ENCODE results near the gene STARD9. TPM values are rescaled to one million over a fixed set of nuclear protein-coding genes. Genes with fewer than 3 reads are reported as not detected.
A peak's percentile ranks its signal among the peaks of the same experiment; 100 is the strongest.

The STARD9 gene
- total and polyA plus RNA-seq, 9 of the 15 experiments (the other 6 are each of a cell fraction or from before 2014, with no cell fraction given), result 0.45 to 6.0 (median 3.6) TPM

DNA sequence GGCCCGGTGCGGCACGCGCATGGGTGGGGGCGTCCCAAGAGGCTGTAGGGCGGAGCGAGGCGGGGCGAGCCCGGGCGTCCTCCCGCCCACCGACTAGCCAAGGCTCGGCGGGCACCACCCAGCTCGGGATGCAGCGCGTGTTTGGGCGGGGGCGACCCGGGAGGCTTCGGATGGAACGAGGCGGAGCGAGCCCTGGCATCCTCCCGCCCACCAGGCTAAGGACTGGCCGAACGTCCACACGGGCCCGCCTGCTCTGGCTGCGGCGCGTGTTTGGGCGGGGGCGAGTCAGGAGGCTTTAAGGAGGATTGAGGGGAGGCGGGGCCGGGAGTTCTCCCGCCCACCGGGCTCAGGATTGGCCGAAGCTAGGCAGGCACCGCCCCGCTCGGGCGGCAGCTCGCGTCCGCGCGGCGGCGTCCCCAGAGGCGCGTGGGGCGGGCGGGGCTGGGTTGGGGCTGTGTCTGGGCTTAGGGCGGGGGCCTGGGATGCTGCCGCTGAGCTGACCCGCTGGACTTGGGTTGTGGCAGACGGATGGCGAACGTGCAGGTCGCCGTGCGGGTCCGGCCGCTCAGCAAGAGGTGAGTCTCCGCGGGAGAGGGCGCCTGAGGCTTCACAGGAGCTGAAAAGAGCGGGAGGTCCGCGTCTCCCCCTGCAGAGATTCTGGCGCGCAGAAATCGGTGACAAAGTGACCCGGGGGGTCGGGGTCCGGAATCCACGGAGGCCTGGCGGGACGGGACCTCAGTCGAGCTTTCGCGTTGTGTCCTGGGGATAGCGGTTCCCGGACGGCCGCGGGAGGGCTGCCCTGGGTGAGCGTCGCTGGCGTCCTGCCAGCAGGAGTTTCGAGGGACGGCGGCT, at the start of gene STARD9 (continued):
- TF ChIP-seq ZC3H8 (IDR thresholded peaks at IDR 0.05), result no peak
- TF ChIP-seq, protein P1, sequence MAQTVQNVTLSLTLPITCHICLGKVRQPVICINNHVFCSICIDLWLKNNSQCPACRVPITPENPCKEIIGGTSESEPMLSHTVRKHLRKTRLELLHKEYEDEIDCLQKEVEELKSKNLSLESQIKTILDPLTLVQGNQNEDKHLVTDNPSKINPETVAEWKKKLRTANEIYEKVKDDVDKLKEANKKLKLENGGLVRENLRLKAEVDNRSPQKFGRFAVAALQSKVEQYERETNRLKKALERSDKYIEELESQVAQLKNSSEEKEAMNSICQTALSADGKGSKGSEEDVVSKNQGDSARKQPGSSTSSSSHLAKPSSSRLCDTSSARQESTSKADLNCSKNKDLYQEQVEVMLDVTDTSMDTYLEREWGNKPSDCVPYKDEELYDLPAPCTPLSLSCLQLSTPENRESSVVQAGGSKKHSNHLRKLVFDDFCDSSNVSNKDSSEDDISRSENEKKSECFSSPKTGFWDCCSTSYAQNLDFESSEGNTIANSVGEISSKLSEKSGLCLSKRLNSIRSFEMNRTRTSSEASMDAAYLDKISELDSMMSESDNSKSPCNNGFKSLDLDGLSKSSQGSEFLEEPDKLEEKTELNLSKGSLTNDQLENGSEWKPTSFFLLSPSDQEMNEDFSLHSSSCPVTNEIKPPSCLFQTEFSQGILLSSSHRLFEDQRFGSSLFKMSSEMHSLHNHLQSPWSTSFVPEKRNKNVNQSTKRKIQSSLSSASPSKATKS (CRISPR knock-in tag; IDR thresholded peaks at IDR 0.05), result no peak
- TF ChIP-seq CREB1 (IDR thresholded peaks at IDR 0.05), result peak; percentile 23
- TF ChIP-seq CREB1 (CRISPR knock-in tag; IDR thresholded peaks at IDR 0.05), result peak; percentile 71
- TF ChIP-seq CSDE1 (IDR thresholded peaks at IDR 0.05), result no peak
- TF ChIP-seq, protein P2, sequence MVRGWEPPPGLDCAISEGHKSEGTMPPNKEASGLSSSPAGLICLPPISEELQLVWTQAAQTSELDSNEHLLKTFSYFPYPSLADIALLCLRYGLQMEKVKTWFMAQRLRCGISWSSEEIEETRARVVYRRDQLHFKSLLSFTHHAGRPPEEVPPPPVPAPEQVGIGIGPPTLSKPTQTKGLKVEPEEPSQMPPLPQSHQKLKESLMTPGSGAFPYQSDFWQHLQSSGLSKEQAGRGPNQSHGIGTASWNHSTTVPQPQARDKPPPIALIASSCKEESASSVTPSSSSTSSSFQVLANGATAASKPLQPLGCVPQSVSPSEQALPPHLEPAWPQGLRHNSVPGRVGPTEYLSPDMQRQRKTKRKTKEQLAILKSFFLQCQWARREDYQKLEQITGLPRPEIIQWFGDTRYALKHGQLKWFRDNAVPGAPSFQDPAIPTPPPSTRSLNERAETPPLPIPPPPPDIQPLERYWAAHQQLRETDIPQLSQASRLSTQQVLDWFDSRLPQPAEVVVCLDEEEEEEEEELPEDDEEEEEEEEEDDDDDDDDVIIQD (CRISPR knock-in tag; IDR thresholded peaks at IDR 0.05), result no peak
- TF ChIP-seq CHCHD3 (CRISPR knock-in tag; IDR thresholded peaks at IDR 0.05), result no peak
- TF ChIP-seq RUNX1 (IDR thresholded peaks at IDR 0.05; ENCODE audit: low read depth), result no peak
- TF ChIP-seq, protein P3, sequence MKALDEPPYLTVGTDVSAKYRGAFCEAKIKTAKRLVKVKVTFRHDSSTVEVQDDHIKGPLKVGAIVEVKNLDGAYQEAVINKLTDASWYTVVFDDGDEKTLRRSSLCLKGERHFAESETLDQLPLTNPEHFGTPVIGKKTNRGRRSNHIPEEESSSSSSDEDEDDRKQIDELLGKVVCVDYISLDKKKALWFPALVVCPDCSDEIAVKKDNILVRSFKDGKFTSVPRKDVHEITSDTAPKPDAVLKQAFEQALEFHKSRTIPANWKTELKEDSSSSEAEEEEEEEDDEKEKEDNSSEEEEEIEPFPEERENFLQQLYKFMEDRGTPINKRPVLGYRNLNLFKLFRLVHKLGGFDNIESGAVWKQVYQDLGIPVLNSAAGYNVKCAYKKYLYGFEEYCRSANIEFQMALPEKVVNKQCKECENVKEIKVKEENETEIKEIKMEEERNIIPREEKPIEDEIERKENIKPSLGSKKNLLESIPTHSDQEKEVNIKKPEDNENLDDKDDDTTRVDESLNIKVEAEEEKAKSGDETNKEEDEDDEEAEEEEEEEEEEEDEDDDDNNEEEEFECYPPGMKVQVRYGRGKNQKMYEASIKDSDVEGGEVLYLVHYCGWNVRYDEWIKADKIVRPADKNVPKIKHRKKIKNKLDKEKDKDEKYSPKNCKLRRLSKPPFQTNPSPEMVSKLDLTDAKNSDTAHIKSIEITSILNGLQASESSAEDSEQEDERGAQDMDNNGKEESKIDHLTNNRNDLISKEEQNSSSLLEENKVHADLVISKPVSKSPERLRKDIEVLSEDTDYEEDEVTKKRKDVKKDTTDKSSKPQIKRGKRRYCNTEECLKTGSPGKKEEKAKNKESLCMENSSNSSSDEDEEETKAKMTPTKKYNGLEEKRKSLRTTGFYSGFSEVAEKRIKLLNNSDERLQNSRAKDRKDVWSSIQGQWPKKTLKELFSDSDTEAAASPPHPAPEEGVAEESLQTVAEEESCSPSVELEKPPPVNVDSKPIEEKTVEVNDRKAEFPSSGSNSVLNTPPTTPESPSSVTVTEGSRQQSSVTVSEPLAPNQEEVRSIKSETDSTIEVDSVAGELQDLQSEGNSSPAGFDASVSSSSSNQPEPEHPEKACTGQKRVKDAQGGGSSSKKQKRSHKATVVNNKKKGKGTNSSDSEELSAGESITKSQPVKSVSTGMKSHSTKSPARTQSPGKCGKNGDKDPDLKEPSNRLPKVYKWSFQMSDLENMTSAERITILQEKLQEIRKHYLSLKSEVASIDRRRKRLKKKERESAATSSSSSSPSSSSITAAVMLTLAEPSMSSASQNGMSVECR (CRISPR knock-in tag; IDR thresholded peaks at IDR 0.05), result peak; percentile 49; the same call in 1 of the 2 replicates
- TF ChIP-seq SREBF1 (IDR thresholded peaks at IDR 0.05; ENCODE audit: borderline replicate concordance, low read depth, low read length), result no peak
- TF ChIP-seq HIVEP1 (CRISPR knock-in tag; IDR thresholded peaks at IDR 0.05), result no peak
- peak; percentile 84 for TF ChIP-seq NR2C2 (CRISPR knock-in tag; IDR thresholded peaks at IDR 0.05)
- no peak for TF ChIP-seq NR2C2 (tag; IDR thresholded peaks at IDR 0.05)
- TF ChIP-seq, protein P4, sequence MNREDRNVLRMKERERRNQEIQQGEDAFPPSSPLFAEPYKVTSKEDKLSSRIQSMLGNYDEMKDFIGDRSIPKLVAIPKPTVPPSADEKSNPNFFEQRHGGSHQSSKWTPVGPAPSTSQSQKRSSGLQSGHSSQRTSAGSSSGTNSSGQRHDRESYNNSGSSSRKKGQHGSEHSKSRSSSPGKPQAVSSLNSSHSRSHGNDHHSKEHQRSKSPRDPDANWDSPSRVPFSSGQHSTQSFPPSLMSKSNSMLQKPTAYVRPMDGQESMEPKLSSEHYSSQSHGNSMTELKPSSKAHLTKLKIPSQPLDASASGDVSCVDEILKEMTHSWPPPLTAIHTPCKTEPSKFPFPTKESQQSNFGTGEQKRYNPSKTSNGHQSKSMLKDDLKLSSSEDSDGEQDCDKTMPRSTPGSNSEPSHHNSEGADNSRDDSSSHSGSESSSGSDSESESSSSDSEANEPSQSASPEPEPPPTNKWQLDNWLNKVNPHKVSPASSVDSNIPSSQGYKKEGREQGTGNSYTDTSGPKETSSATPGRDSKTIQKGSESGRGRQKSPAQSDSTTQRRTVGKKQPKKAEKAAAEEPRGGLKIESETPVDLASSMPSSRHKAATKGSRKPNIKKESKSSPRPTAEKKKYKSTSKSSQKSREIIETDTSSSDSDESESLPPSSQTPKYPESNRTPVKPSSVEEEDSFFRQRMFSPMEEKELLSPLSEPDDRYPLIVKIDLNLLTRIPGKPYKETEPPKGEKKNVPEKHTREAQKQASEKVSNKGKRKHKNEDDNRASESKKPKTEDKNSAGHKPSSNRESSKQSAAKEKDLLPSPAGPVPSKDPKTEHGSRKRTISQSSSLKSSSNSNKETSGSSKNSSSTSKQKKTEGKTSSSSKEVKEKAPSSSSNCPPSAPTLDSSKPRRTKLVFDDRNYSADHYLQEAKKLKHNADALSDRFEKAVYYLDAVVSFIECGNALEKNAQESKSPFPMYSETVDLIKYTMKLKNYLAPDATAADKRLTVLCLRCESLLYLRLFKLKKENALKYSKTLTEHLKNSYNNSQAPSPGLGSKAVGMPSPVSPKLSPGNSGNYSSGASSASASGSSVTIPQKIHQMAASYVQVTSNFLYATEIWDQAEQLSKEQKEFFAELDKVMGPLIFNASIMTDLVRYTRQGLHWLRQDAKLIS (CRISPR knock-in tag; IDR thresholded peaks at IDR 0.05), result peak; percentile 85; the same call in 1 of the 2 replicates
